Adrenal gland (tissue), 5 donors: Measurements from ENCODE around the gene COPG1.

ENCODE experiments used
- CTCF ChIP-seq, 6 experiments: fragments of 450-650 bp in 4 of 6; fragments of 200-600 bp in 2 of 6; sonication (generic) in 1 of 6; IDR thresholded peaks; 1 replicate in 5 of 6; 2 replicates in 1 of 6; pipeline versions ENCODE4 v1.5.1 to v1.8.0; 2016 to 2021; ENCODE audit warnings: antibody characterized with exemption in 6 of 6, mild to moderate bottlenecking in 2 of 6, moderate library complexity in 1 of 6
- POLR2A ChIP-seq, 2 donors: fragments of 450-650 bp; IDR thresholded peaks; one replicate each; pipeline ENCODE4 v1.6.1; 2017; ENCODE audit warnings: antibody characterized with exemption in 2 of 2, mild to moderate bottlenecking in 2 of 2, moderate library complexity in 1 of 2
- donor health status: DM: no; HTN: no; CAD: no.

- TF ChIP-seq CTCF (IDR thresholded peaks at IDR 0.05) (no peak), POLR2A (IDR thresholded peaks at IDR 0.05) (no peak)
Observed at GRCh38 chr3:129313665-129314385, 64.4 kb downstream of the COPG1 start.
